GM18858 (cell line): ENCODE results near the gene FBXO46.
A peak's percentile ranks its signal among the peaks of the same experiment; 100 is the strongest.

Source experiments
- ATAC-seq: cut with Tn5 transposase; IDR thresholded peaks from one replicate; pipeline ENCODE4 v1.9.1; 2021; ENCODE audit not compliant: unreplicated experiment

FBXO46 gene, protein sequence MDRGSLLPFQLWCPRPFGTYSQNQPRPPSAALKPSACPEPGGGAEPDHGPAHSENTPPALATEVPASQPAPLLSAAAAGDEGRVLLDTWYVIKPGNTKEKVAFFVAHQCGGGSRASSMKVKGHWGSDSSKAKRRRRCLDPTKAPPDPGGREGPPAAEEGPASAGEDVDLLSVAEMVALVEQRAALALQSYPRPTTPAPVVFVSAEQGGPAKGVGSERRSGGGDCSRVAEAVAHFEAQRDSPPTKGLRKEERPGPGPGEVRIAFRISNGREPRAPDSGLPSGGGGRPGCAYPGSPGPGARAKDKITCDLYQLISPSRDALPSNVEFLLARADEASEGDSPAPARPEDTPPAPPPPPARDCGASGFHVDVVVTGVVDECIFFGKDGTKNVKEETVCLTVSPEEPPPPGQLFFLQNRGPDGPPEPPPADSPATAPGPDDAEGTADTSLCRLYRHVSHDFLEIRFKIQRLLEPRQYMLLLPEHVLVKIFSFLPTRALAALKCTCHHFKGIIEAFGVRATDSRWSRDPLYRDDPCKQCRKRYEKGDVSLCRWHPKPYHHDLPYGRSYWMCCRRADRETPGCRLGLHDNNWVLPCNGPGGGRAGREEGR

DNA sequence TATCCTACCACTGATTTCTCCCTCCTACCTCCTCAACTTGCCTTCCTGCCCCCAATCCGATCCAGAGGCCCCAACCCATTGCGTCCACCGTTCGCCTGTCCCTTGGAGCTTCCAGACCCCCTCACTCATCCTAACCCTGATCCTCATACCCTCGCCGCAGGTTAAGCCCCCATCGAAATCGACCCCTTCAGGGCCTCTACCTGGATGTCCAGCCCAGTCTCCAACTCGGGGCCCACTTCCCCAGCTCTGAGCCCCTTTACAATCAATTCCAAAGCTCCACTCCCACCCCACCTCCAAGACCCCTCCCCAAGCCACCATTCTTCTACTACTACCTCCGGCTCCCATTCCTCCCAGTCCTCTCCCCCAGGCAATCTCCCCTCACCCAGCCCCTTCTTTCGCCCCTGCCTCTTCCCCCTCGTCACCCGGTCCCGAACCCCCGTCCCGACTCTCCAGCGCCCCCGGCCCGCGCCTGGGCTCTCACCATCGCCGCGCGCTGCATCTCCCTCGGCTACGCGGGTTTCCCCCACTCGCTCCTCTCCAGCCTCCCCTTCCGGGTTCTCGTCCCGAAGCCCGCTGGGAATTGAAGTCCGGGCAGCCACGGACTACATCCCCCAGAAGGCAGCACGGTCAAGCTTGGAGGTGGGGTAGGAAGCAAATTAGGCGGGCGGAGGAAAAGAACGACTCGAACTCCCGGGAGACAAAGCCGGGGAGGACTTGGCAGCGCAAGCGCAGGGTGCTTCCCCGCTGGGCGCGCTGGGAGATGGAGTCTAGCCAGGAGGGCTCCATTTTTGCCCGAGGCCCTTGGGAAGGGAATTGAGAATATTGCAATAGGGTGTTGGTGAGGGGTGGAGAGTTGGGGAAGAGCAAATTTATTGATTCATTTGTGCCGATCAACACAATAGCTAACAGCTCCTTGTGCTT, at the start of gene FBXO46:
FBXO46 (minus strand) TSS at position 529 of the 921 bp plus-strand sequence. CDS start 17,401 bp downstream, outside the sequence.
- ATAC-seq = peak; percentile 87

DNA sequence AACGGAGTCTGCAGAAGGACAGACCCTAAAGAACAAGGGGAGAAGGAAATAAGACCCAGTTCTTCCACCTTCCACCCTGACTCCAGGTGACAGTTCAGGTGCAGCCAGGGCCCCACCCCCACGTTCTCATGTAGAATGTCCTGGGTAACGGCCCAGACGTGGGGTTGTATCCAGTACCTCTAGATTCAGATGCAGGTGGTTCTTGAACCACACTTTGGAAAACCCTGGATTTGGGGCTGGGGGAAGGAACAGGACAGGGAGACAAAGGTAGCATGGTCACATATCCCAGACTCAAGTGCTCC, 49.4 kb upstream of the FBXO46 start:
- ATAC-seq = no peak

DNA sequence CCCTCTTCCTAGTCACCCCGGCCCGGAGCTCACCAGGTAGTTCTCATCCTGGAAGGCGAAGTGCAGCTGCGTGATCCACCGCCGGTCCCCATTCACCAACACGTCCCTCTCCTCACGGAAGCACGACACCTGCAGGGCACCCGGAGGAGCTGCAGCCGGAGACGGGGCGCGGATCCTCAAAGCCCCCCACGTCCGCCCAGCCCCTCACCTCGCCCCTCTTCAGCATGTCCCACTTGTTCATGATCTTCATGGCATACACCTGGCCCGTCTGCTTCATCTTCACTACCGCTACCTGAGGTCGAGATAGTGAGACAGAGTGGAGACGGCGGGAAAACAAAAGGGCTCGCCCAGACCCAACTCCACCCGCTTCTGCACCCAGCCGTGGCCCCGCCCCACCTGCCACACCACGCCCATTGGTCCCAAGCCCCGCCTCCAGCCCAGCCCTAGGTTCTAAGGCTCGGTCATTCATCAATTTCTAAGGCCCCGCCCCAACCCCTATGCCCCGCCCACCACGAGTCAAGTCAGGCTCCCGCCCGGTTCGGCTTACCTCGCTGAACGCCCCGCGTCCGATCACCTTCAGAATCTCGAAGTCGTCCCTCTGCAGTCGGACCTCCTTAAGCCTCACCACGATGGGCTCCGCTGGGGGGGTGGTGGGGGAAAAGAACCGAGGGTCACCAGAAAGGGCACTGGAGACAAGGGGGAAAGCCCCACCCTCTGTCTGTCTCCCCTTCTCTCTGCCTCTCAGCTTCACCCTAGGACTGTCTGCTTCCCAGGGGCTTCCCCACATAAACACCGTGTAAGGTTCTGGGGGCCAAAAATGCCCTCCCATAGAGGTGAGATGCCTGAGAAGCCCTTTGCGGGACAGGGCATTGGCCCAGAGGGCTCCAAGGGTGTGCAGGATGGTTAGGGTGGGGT, 48.8 kb upstream of the FBXO46 start:
- no peak for ATAC-seq

DNA sequence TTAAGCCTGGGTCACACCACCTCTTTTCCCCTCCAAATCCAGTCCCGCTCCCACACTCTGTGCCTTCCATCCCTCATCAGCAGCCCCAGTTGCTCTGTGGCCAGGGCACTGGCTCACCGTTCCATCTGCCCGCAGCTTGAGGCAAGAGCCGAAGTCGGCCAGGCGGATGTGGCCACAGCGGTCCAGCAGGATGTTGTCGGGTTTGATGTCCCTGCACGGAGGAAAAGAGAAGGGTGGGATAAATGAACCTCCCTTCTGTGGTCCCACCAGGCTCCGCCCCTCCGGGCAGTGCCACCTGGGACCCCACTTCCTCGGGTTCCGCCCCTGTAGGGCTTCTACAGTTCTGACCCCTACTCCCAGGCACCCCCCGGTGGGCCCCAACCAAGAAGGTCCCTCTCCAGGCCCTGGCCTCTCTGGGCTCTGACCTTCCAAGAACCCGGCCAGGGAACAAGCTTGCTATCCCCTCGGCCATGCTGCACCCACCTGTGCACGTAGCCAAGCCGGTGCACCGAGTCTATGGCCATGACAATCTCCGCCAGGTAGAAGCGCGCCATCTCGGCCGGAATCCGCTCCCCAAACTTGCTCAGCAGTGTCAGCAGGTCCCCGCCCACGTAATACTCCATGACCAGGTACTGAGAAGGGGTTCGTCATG, 47.4 kb upstream of the FBXO46 start:
- ATAC-seq = no peak

DNA sequence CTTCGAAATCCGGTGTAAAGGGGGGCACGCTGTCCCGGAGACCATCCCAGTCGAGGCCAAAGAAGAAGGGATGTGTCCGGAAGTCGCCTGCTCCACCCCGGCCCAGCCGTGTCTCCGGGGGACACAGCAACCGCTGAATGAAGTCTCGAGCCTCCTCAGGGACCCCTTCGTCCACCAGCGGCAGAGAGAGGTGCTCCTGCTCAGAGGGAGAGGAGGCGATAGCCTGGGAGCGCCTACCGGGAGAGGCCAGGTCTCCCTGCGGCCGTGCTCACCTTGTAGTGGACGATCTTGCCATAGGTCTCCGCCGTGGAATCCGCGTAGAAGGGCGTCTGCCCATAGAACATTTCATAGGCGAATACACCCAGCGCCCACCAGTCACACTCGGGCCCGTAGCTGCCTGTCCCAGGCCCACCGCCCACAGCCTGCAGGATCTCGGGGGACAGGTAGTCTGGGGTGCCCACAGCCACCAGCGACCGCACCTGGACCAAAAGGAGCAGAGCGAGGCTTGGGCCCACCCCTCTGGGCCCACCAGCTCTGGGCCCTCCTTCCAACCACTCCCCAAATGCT, 46.8 kb upstream of the FBXO46 start:
- no peak for ATAC-seq

DNA sequence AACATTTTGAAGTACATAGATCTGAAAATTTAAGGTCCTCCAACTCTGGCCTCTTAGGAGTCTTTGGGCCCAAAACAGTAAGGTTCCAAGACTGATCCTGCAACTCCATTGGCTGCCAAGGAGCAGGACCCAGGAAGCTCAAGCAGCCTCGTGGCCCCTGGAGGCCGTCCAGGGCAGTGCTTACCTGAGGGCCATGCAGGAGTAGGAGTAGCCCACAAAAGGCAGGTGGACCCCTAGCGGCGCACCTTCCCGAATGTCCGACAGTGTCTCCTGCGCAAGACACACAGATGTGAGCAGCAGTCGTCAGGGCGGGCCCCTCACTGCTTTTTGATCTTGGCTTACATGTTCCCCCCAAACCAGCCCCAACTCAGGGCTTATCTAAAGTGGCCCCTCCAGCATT, 44.1 kb upstream of the FBXO46 start:
- ATAC-seq = no peak

DNA sequence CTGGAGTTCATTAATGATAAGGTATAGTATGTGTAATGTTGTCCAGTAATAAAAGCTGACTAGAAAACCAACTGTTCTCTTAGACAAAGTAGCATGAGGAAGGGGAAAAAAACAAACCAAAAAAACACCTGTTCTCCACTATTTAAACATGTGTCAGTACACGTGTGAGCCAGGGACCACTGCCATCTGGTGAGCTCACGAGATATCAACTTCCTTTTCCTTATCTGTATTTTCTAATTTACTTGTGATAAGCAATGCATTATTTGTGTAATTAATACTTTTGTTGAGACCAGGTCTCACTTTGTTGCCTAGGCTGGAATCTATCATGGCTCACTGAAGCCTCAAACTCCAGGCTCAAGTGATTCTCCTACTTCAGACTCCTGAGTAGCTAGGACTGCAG, 42.7 kb upstream of the FBXO46 start:
- no peak for ATAC-seq

DNA sequence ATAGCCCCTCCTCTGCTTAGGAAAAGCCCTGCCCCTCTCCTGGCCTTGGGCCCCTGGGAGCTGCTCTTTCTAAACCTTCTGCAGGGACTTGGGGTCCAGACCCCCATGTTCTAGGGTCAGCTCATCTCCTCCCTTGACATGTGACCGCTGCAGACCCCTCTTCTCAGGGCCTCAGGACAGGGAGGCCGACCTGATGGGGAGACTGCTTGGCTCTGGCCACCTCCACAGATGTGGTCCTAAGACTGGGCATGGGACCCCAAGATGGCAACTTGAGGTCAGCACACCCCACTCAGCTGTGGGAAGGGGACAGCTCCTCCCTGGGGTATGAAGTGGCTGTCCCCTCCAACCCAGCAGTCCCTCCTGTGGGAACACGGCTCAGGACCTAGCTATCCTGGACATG, 42.2 kb upstream of the FBXO46 start:
- no peak for ATAC-seq

DNA sequence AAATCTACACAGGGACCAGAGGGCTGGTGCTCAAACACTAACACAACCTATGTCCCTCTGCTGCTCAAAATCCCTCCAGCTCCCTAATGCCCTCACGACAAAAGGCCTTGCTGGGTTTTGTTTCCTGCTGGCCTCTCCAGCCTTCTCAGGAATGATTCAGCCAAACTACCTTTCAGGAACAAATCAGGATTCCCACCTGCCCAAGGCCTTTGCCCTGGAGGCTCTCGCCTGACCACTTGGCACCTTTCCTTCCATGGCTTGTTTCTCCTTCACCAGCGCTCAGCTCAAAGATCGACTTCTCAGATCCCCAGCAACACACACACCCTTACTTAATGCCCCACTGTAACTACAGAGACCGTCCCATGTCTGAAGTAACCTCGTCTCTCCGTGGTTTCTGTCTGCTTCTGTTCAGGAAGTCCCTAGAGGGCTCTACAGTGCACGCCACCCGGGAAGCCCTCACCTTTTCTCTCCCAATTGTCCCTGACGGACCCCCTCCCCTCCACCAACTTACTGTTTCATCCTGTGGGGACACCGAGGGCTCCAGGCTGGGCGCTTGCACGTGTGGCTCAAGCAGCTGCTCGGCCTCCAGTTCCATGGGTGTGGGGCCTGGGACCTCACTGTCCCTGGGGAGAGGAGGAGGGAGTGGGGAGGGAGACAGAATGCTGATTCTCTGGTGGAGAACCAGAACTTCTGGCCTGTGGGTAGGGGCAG, 41.6 kb upstream of the FBXO46 start:
- no peak for ATAC-seq

DNA sequence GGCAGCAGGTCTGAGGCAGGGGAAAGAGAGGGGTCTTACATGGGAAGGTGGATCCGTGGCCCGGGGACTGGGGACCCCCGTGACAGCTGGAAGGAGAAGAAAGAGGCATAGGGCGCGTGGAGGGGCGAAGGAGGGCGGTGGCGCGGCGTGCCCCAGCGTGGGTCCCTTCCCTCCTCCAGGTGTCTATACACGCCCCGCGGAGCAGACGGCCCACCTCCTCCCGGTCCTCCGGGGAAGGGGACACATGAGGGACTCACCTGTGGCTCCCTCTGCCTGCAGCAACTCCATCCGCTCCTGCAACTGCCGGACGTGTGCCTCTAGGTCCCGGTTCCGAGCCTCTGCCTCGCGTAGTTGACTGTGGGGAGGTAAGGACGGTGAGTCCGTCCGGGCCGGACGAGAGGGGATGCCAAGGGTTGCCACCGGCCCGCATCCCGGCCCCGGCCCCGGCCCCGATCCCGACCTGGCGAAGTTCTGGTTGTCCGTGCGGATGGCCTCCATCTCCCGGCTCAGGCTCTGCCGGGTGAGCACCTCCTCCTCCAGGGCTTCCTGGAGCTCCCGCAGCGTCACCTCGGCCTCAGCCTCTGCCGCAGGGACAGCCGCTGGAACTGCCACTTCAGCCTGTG, 40.7 kb upstream of the FBXO46 start:
- no peak for ATAC-seq

DNA sequence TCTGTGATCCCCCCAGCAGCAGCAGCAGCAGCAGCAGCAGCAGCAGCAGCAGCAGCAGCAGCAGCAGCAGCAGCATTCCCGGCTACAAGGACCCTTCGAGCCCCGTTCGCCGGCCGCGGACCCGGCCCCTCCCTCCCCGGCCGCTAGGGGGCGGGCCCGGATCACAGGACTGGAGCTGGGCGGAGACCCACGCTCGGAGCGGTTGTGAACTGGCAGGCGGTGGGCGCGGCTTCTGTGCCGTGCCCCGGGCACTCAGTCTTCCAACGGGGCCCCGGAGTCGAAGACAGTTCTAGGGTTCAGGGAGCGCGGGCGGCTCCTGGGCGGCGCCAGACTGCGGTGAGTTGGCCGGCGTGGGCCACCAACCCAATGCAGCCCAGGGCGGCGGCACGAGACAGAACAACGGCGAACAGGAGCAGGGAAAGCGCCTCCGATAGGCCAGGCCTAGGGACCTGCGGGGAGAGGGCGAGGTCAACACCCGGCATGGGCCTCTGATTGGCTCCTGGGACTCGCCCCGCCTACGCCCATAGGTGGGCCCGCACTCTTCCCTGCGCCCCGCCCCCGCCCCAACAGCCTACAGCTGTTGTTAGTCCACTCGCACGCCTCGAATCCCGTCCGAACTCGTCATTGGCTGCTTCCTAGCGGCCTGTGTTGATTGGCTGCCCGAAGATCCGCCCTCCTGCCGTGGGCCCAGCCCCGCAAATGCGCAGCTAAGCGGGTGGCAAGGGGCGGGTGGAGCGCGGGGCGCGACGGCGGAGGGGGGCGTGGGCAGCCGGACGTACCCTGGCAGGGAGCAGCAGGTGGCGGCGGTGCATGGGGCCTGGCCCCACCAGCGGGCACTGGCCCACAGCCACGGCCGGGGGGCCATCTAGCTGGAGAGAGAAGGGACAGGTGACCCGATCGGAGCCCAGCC, 39.8 kb upstream of the FBXO46 start:
- peak; percentile 29 for ATAC-seq

DNA sequence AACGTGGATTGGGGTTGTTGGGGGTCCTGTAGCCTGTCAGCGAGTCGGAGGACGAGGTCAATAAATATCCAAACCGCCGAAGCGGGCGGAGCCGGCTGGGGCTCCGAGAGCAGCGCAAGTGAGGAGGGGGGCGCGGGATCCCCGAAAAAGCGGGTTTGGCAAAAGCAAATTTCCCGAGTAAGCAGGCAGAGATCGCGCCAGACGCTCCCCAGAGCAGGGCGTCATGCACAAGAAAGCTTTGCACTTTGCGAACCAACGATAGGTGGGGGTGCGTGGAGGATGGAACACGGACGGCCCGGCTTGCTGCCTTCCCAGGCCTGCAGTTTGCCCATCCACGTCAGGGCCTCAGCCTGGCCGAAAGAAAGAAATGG, 39.1 kb upstream of the FBXO46 start:
- no peak for ATAC-seq

DNA sequence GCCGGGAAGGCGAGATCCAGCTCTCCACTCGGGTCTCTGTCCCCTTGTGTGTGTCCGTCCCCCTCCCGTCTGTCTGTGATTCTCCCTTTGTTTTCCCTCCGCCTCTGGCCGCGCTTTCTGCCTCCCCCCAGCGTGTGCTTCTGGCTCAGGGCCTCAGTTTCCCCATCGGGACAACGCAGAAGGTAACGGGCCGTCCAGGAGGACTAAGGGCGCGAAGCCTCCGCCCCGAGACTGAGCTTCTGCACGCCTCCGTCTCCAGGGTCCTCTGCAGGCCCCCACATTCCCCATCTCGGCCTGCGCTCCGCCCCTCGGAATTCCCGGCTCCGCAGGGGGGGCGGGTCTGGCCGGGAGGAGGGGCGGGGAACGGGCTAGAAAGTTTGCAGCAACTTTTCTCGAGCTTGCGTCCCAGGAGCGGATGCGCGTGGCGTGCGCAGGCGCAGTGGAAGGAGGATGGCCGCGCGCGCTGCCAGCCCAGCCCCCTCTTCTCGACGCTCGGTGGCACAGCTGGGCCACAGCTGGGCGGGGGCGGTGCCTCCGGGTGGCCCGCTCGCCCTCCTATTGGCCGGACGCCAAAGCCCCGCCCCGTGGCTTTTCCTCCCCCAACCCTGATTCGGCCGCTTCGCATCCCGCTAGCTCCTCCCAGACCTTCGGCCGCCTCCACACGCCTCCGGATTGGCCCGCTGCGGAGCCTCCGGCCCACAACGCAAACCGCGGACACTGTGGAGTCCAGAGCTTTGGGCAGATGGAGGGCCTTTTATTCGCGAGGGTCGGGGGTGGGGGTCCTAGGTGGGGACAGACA, 38.5 kb upstream of the FBXO46 start, which contains the start of gene SIX5:
SIX5 (minus strand) TSS at position 269 of the 799 bp plus-strand sequence. CDS start 408 bp downstream, outside the sequence.
- peak; percentile 34 for ATAC-seq

DNA sequence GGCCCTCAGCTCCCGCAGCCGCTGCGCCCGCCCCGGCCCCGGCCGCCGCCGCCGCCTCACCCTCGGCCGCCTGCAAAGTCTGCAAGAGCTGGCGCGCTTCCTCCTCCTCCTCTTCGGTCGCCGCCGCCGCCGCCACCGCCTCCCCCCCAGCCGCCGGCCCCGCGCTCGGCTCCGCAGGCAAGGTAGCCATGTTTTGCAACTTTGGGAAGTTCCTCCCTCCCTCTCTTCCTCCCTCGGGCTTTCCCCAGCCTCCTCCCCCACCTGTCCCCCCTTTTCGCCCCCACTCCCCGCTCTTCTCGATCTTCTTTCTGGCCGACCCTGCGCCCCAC, 37.9 kb upstream of the FBXO46 start:
- ATAC-seq = no peak

DNA sequence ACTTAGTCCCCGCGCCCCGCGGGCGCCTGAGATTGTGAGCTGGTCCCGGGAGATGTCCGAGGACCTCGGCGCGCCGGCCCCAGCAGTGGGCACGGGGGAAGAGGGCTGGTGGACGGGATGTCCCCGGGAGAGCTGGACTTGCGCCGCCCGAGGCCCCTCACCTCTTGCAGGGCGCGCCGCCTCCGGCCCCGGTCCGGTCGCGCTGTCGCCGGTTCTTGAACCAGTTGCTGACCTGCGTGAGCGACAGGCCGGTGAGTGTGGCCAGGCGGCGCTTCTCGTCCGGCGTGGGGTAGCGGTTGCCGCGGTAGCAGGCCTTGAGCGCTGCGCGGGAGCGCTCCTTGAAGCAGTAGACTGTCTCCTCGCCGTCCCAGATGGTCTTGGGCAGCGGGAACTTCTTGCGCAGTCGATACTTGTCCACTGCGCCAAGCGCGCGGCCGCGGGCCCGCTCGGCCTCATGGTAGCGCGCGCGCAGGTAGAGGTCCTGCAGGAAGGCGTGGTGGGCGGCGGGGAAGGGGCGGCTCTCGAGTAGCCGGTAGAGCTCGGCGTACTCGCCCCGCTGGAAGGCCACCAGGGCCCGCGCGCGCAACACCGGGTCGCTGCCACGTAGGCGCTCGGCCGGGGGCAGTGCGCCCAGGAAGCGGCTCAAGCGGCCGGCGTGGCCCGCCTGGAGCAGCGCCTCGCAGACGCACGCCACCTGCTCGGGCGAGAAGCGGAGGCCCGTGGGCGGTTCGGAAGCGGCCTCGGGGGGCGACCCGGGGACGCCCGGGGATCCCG, 37.4 kb upstream of the FBXO46 start:
- no peak for ATAC-seq

DNA sequence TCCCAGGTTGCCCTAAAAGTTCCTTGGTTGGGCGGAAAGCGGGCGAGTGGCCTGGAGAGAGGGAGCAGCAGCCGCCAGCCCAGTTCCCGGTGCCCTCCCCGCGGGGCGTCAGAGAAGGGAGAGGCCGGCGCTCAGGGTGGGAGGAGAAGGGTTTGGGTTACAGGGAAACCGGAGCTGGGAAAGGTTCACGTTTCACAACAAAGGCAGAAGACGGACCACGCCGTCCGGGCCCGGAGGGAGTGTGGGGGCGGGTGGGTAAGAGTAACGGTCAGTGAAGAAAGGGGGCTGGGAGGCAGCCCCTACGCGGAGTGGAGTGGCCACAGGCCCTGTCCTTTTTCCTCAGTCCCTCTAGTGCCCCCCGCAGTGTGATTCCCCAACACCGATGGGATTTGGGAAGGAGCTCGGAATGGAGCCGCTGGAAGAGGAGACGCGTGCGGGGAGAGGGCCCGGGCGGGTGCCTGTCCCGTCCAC, 36.7 kb upstream of the FBXO46 start:
- ATAC-seq = no peak
